Measurements from ENCODE around the gene PPP1R12C. TPM values are rescaled to one million over a fixed set of nuclear protein-coding genes. Genes with fewer than 3 reads are reported as not detected.

Gene PPP1R12C
- polyA plus RNA-seq, 3 donors = 2.1 to 206 (median 2.6) TPM

DNA sequence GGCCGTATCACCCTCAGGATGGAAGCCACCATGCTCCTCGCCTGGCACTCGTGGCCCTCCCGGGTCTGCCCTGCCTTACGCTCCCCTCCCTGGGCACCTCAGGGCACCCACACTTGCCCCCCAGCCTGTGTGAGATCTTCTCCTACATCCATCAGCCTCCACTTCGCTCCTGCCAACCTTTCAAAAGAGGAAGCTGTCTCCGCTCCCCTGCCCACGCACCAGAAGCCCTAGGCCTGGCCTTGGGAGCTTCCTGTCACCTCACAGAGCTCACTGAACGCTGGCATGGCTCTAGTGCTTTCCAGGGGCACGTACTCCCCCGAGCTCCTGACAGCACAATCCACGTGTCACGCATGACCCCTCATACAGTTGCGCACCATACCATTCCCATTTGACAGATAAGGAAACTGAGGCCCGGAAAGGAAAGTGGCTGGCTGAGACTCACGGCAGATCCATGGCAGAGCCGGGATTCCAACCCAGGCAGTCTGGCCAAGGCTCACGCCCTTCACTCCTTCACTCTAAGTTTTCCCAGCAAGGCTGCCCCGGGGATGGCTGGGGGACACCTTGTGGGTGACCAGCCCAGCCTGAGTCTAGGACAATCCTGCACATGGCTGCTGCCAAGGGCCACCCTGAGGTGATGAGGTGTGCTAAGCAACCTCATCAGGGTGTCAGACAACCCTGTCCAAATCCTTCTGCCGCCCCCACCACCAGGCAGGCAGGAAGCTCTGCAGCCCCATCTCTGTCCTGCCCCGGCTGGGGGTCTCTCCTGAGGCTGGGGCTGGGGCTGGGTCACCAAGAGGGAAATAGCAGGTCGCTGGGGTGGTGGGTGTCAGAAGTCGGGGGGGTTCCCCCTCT is 19.3 kb downstream of the PPP1R12C start:
- peak in 1 of 3 donors; percentile 10 for DNase-seq

More for the DNA sequence above, 19.3 kb downstream of the PPP1R12C start:
- Mint-ChIP-seq H3K9me3 (peaks cover 0 to 6% (median under 1%) of the 10 kb centered on the region in 7 donors), H3K27me3 (ENCODE audit: low read depth in 3 of 3) (peaks cover 0 to 2% (median 0%) of the 10 kb centered on the region in 3 donors), H3K4me3 (no peak overlapping the region), H3K4me1 (peaks cover 13% of the 10 kb centered on the region), H3K36me3 (peaks cover 41 to 80% of the 10 kb centered on the region in 2 donors), H3K27ac (peak overlapping the region in 6 of 7 donors; percentile 35 to 86 (median 46))
- 61% methylated on average over 17 of the region's 23 CpGs for WGBS (ENCODE audit: insufficient coverage)
- Histone ChIP-seq H2AFZ (ENCODE audit: insufficient read depth, low read depth, low read length, poor library complexity, severe bottlenecking) (no peak overlapping the region), H4K20me1 (ENCODE audit: insufficient read depth, low read length) (peaks cover 76% of the 10 kb centered on the region), H3K27me3 (ENCODE audit: control insufficient read depth in 2 of 2, insufficient read depth in 2 of 2, low read length in 2 of 2) (no peaks in the 10 kb centered on the region), H3K4me1 (ENCODE audit: control insufficient read depth in 1 of 2, insufficient read depth in 2 of 2, low read length in 2 of 2) (peaks cover 10 to 17% of the 10 kb centered on the region in 2 donors), H3K27ac (ENCODE audit: low read depth in 1 of 2, low read length in 2 of 2) (peak overlapping the region in 1 of 2 donors; percentile 4), H3K4me2 (replicated peaks; ENCODE audit: extremely low read depth, low read length, poor library complexity, severe bottlenecking) (no peak overlapping the region), H3K4me3 (replicated peaks in 1 of 3; ENCODE audit: low read depth in 2 of 3, low read length in 3 of 3) (no peak overlapping the region), H3K79me2 (ENCODE audit: insufficient read depth, low read length) (peaks cover 1% of the 10 kb centered on the region), H3K36me3 (replicated peaks in 1 of 2; ENCODE audit: control insufficient read depth in 1 of 2, insufficient read depth in 2 of 2, low read length in 2 of 2) (peaks cover 59 to 74% of the 10 kb centered on the region in 2 donors), H3K9me3 (replicated peaks in 1 of 2; ENCODE audit: control insufficient read depth in 1 of 2, insufficient read depth in 1 of 2, low read length in 2 of 2) (peaks cover 0 to 3% of the 10 kb centered on the region in 2 donors), H3K9ac (ENCODE audit: insufficient read depth, low read length, poor library complexity, severe bottlenecking) (peak overlapping the region; percentile 15)
- intact Hi-C loops (cut with micrococcal nuclease) = no loop called here
- TF ChIP-seq CTCF (IDR thresholded peaks at IDR 0.05) = no peak
